GM12878 (cell line): ENCODE results near the gene CRACDL. TPM values are rescaled to one million over a fixed set of nuclear protein-coding genes. Genes with fewer than 3 reads are reported as not detected.

Experiments
- ATAC-seq: fragments of 200-7000 bp; cut with Tn5 transposase; 3 replicates; pipeline ENCODE4 v1.9.1; 2020; ENCODE audit warnings: mild to moderate bottlenecking, moderate library complexity
- BruUV-seq: library from RNA; stranded (reverse); fragments of 400-500 nt; replicated peaks from 2 replicates; lab custom pipeline; 2021; lab: Mats Ljungman, UMichigan
- CTCF ChIA-PET: fragments of 300-600 bp; sonication (Branson Sonifier 250); formaldehyde crosslinking; extraction: SDS; loops from one replicate; lab custom pipeline; 2021; ENCODE audit warnings: inconsistent platforms; lab: Yijun Ruan, JAX
- POLR2A ChIA-PET: fragments of 350-600 bp; formaldehyde crosslinking; extraction: SDS; loops from one replicate; lab custom pipeline; 2021; ENCODE audit warnings: inconsistent platforms; lab: Charles Lee
- RAD21 ChIA-PET: fragments of 300-600 bp; sonication (Branson Sonifier 250); formaldehyde crosslinking; loops from one replicate; lab custom pipeline; 2023; ENCODE audit warnings: antibody characterized with exemption; ENCODE audit not compliant: unreplicated experiment; lab: Charles Lee
- SMC1A ChIA-PET: fragments of 300-600 bp; sonication (Branson Sonifier 250); formaldehyde crosslinking; loops from one replicate; lab custom pipeline; 2023; ENCODE audit not compliant: unreplicated experiment, uncharacterized antibody; lab: Charles Lee
- DNase-seq: peaks from one replicate; pipeline ENCODE4 v3.0.0-alpha.2; 2011; ENCODE audit warnings: low read depth, low spot score
- FAIRE-seq: peaks from 3 replicates; lab custom pipeline; 2011; peaks lifted over from hg19 to GRCh38; lab: Jason Lieb, UNC
- H2AFZ ChIP-seq: 2 replicates; pipeline ENCODE4 v1.6.0; 2011; ENCODE audit warnings: low read depth, low read length, control low read depth; ENCODE audit not compliant: control insufficient read depth
- H3K27ac ChIP-seq: 2 replicates; pipeline ENCODE4 v1.5.1; 2011; ENCODE audit warnings: control low read depth; ENCODE audit not compliant: control insufficient read depth, insufficient read depth
- H3K27me3 ChIP-seq, 2 experiments: replicated peaks in 1 of 2; 2 replicates each; pipeline versions ENCODE4 v1.6.0 to v1.6.1; 2011; ENCODE audit warnings: low read length in 1 of 2; ENCODE audit not compliant: control insufficient read depth in 2 of 2, insufficient read depth in 2 of 2
- H3K36me3 ChIP-seq, 2 experiments: 2 replicates each; pipeline ENCODE4 v1.5.1; 2011; ENCODE audit warnings: low read length in 1 of 2; ENCODE audit not compliant: control insufficient read depth in 2 of 2, insufficient read depth in 2 of 2
- H3K4me1 ChIP-seq: 2 replicates; pipeline ENCODE4 v1.6.1; 2011; ENCODE audit warnings: mild to moderate bottlenecking, low read length, moderate library complexity, mixed read lengths; ENCODE audit not compliant: control insufficient read depth, insufficient read depth
- H3K4me2 ChIP-seq: 2 replicates; pipeline ENCODE4 v1.6.0; 2011; ENCODE audit warnings: control low read depth; ENCODE audit not compliant: control insufficient read depth, insufficient read depth
- H3K4me3 ChIP-seq: fragments of 200-600 bp; sonication (generic); 2 replicates; pipeline ENCODE4 v1.5.1; 2016
- H3K79me2 ChIP-seq: 2 replicates; pipeline ENCODE4 v1.6.0; 2011; ENCODE audit warnings: low read length; ENCODE audit not compliant: control insufficient read depth, insufficient read depth
- H3K9ac ChIP-seq: 2 replicates; pipeline ENCODE4 v1.8.0; 2011; ENCODE audit warnings: low read length, control low read depth, mixed read lengths; ENCODE audit not compliant: control insufficient read depth, insufficient read depth
- H3K9me3 ChIP-seq: replicated peaks from 3 replicates; pipeline ENCODE4 v1.5.1; 2011; ENCODE audit warnings: mild to moderate bottlenecking, low read length; ENCODE audit not compliant: control insufficient read depth, insufficient read depth
- H4K20me1 ChIP-seq: 2 replicates; pipeline ENCODE4 v1.6.0; 2011; ENCODE audit not compliant: control insufficient read depth, insufficient read depth
- BRCA1 ChIP-seq: IDR thresholded peaks from 2 replicates; pipeline ENCODE4 v1.6.1; 2011; ENCODE audit warnings: low read depth, low read length, improper control_type of control experiment
- CHD4 ChIP-seq: fragments of 200-600 bp; sonication (generic); IDR thresholded peaks from 2 replicates; pipeline ENCODE4 v1.6.1; 2016; ENCODE audit warnings: mild to moderate bottlenecking
- CTCF ChIP-seq, 3 experiments: IDR thresholded peaks in 2 of 3; conservative IDR thresholded peaks in 1 of 3; 2 replicates each; pipeline ENCODE4 v1.5.1; 2011; ENCODE audit warnings: low read depth in 3 of 3, low read length in 3 of 3, mild to moderate bottlenecking in 3 of 3, control low read depth in 2 of 3, moderate library complexity in 2 of 3, inconsistent platforms in 1 of 3, mixed read lengths in 1 of 3; ENCODE audit not compliant: control insufficient read depth in 2 of 3, insufficient read depth in 1 of 3; ENCODE audit errors: extremely low read depth in 1 of 3
- ESRRA ChIP-seq: IDR thresholded peaks from 2 replicates; pipeline ENCODE4 v1.6.1; 2012; ENCODE audit warnings: mild to moderate bottlenecking, low read length, improper control_type of control experiment
- FOXM1 ChIP-seq: IDR thresholded peaks from 2 replicates; pipeline ENCODE4 v1.6.1; 2012; ENCODE audit warnings: low read depth, mild to moderate bottlenecking, inconsistent platforms, low read length, moderate library complexity
- IKZF1 ChIP-seq: fragments of 450-650 bp; conservative IDR thresholded peaks from 2 replicates; pipeline ENCODE4 v1.6.1; 2017; ENCODE audit warnings: antibody characterized with exemption, mild to moderate bottlenecking
- IRF5 ChIP-seq: fragments of 450-650 bp; IDR thresholded peaks from 2 replicates; pipeline ENCODE4 v1.6.1; 2017; ENCODE audit warnings: borderline replicate concordance
- MTA3 ChIP-seq: IDR thresholded peaks from 2 replicates; pipeline ENCODE4 v1.6.1; 2012; ENCODE audit warnings: low read length, inconsistent platforms, borderline replicate concordance
- MXI1 ChIP-seq: fragments of 150-350 bp; IDR thresholded peaks from 2 replicates; pipeline ENCODE4 v1.6.1; 2011; ENCODE audit warnings: low read depth, mild to moderate bottlenecking, inconsistent platforms, low read length, improper control_type of control experiment
- NRF1 ChIP-seq: conservative IDR thresholded peaks from 2 replicates; pipeline ENCODE4 v1.6.1; 2011; ENCODE audit warnings: mild to moderate bottlenecking, low read depth, low read length, improper control_type of control experiment
- PAX8 ChIP-seq: fragments of 450-650 bp; IDR thresholded peaks from 2 replicates; pipeline ENCODE4 v1.6.1; 2017; ENCODE audit warnings: mild to moderate bottlenecking, moderate library complexity
- RB1 ChIP-seq: fragments of 450-650 bp; formaldehyde crosslinking; IDR thresholded peaks from 2 replicates; pipeline ENCODE4 v1.6.1; 2017; ENCODE audit warnings: mild to moderate bottlenecking, borderline replicate concordance
- SIX5 ChIP-seq: IDR thresholded peaks from 2 replicates; pipeline ENCODE4 v1.6.1; 2011; ENCODE audit warnings: mild to moderate bottlenecking, low read depth, low read length, moderate library complexity; ENCODE audit not compliant: severe bottlenecking
- STAT3 ChIP-seq: IDR thresholded peaks from 2 replicates; pipeline ENCODE4 v1.6.1; 2011; ENCODE audit warnings: low read depth, low read length, improper control_type of control experiment
- USF2 ChIP-seq: IDR thresholded peaks from 2 replicates; pipeline ENCODE4 v1.6.1; 2011; ENCODE audit warnings: low read depth, low read length, improper control_type of control experiment, borderline replicate concordance
- YY1 ChIP-seq: IDR thresholded peaks from 2 replicates; pipeline ENCODE4 v1.6.1; 2011; ENCODE audit warnings: low read depth, mild to moderate bottlenecking, low read length
- ZBTB33 ChIP-seq: fragments of 450-650 bp; IDR thresholded peaks from 2 replicates; pipeline ENCODE4 v1.6.1; 2017; ENCODE audit warnings: mild to moderate bottlenecking
- ZNF24 ChIP-seq: fragments of 450-650 bp; IDR thresholded peaks from 2 replicates; pipeline ENCODE4 v1.6.1; 2017; ENCODE audit warnings: antibody characterized with exemption, mild to moderate bottlenecking
- WGBS: methylation state at CpG from one replicate; pipeline ENCODE4 v1.1.6; 2016; ENCODE audit warnings: low lambda C conversion rate; ENCODE audit not compliant: insufficient replicate concordance, insufficient coverage; ENCODE audit errors: missing lambda C conversion rate; 5-methylcytosine and 5-hydroxymethylcytosine counted together
- in situ Hi-C: fragments of 300-500 bp; cut with MboI; formaldehyde crosslinking; loops from 9 replicates; pipeline ENCODE4 v1.14.3; 2018; ENCODE audit warnings: mixed read lengths
- intact Hi-C: fragments of 100-400 bp; cut with micrococcal nuclease; formaldehyde crosslinking; loops from one replicate; pipeline ENCODE4 v1.14.2; 2022; ENCODE audit not compliant: unreplicated experiment
- polyA plus RNA-seq, 11 experiments: library from polyadenylated mRNA; depleted of rRNA in 4 of 11; unstranded in 6 of 11; stranded (reverse) in 5 of 11; fragments of >200 nt; fragmentation: Nextera tagmentation in 4 of 11; fragmentation: Illumina TruSeq in 1 of 11; extraction: Ambion mirVana in 4 of 11; extraction: Trizol in 1 of 11; gene quantifications; 1 replicate in 1 of 11; 2 replicates in 10 of 11; pipeline versions ENCODE4 v1.2.1 to v1.2.3, GENCODE V29; 2011 to 2016; ENCODE audit warnings: inconsistent platforms in 2 of 11, missing spikeins in 2 of 11, low read depth in 1 of 11
- total RNA-seq, 4 experiments: library from RNA; depleted of rRNA in 3 of 4; stranded (reverse); fragments of >200 nt in 3 of 4; fragmentation: Illumina TruSeq in 1 of 4; extraction: Trizol in 1 of 4; gene quantifications; 2 replicates each; pipeline versions ENCODE4 v1.2.1 to v1.2.3, GENCODE V29; 2013 to 2021

Gene CRACDL
- total and polyA plus RNA-seq, 10 of the 15 experiments (the other 5 are each of a cell fraction or from before 2014, with no cell fraction given): 0.03 to 0.72 (median 0.14) TPM

- Histone ChIP-seq H4K20me1 (no peaks in the 10 kb centered on the region), H3K4me3 (no peak overlapping the region), H3K27ac (no peak overlapping the region), H3K27me3 (peaks cover 3 to 7% of the 10 kb centered on the region in 2 experiments; a peak in 3 of 4 replicates), H3K79me2 (no peaks in the 10 kb centered on the region), H2AFZ (no peak overlapping the region), H3K9me3 (no peaks in the 10 kb centered on the region)
- ATAC-seq: no peak
- RAD21 ChIA-PET: interaction anchor here (0.6 kb wide), 1 partner anchor 261 kb away, joined by 3 read pairs; no protein-coding TSS in a partner anchor
- BruUV-seq: no TSS peak
- no peak for FAIRE-seq
- intact Hi-C loops: no loop called here
- TF ChIP-seq PAX8: no peak
- TF ChIP-seq YY1: no peak
- no peak for TF ChIP-seq BRCA1
- no peak for TF ChIP-seq ZBTB33
- TF ChIP-seq IRF5: no peak
- TF ChIP-seq ZNF24: no peak
- TF ChIP-seq NRF1: no peak
- TF ChIP-seq RB1: no peak
- TF ChIP-seq CTCF (IDR thresholded peaks at IDR 0.05 in 2 of 3, conservative IDR thresholded peaks at IDR 0.05 in 1 of 3; ENCODE audit: control insufficient read depth in 2 of 3, extremely low read depth in 1 of 3, insufficient read depth in 1 of 3, low read depth in 3 of 3, low read length in 3 of 3): no peak
- TF ChIP-seq CHD4: no peak
- TF ChIP-seq MTA3: no peak
- no peak for TF ChIP-seq SIX5
- no peak for TF ChIP-seq STAT3
- no peak for TF ChIP-seq FOXM1
- TF ChIP-seq IKZF1: no peak
- no peak for TF ChIP-seq USF2
- TF ChIP-seq MXI1: no peak
- no peak for TF ChIP-seq ESRRA
- TF ChIP-seq, all 136 proteins: peak for 0
- ChIA-PET SMC1A (interaction anchor here (0.8 kb wide), 1 partner anchor 33 kb away, joined by 3 read pairs; no protein-coding TSS in a partner anchor), POLR2A (no interaction called here), CTCF (no interaction called here)
- no peak overlapping the region for H3K9ac ChIP-seq
- H3K4me1 ChIP-seq: no peaks in the 10 kb centered on the region; the same call in 1 of the 2 replicates
- H3K36me3 ChIP-seq: no peaks in the 10 kb centered on the region
- WGBS: 47% methylated on average over 10 of the region's 10 CpGs
- H3K4me2 ChIP-seq: no peak overlapping the region
- in situ Hi-C loops: no loop called here
- no peak for DNase-seq
Observed at GRCh38 chr2:98910349-98911125, 25.5 kb downstream of the CRACDL start.
